MCF 10A (cell line): ENCODE data around the gene TMEM109. TPM values are rescaled to one million over a fixed set of nuclear protein-coding genes. Genes with fewer than 3 reads are reported as not detected.

Experiments used
- BruUV-seq: library from RNA; stranded (reverse); fragments of 400-500 nt; replicated peaks from 2 replicates; lab custom pipeline; 2021; lab: Mats Ljungman, UMichigan
- CTCF ChIA-PET: fragments of 300-600 bp; sonication (Branson Sonifier 250); formaldehyde crosslinking; extraction: SDS; loops from one replicate; lab custom pipeline; 2021; ENCODE audit warnings: antibody characterized with exemption, inconsistent platforms; lab: Yijun Ruan, JAX
- POLR2A ChIA-PET: fragments of 300-600, 350-650 bp; sonication (Branson Sonifier 250); formaldehyde crosslinking; extraction: SDS; loops from one replicate; lab custom pipeline; 2020; ENCODE audit warnings: antibody characterized with exemption, inconsistent platforms; lab: Yijun Ruan, JAX
- DNase-seq: peaks from one replicate; pipeline ENCODE4 v3.0.0-alpha.2; 2018; ENCODE audit not compliant: unreplicated experiment
- H3K27ac Mint-ChIP-seq: one replicate; pipeline ENCODE4 v1.8.0; 2022; ENCODE audit warnings: mild to moderate bottlenecking, low read depth, mixed read lengths; ENCODE audit not compliant: unreplicated experiment
- H3K27me3 Mint-ChIP-seq: one replicate; pipeline ENCODE4 v1.8.0; 2022; ENCODE audit warnings: mixed read lengths; ENCODE audit not compliant: insufficient read depth, unreplicated experiment
- H3K36me3 Mint-ChIP-seq: one replicate; pipeline ENCODE4 v1.8.0; 2022; ENCODE audit warnings: mild to moderate bottlenecking, moderate library complexity, mixed read lengths; ENCODE audit not compliant: insufficient read depth, unreplicated experiment
- H3K4me1 Mint-ChIP-seq: one replicate; pipeline ENCODE4 v1.8.0; 2022; ENCODE audit warnings: mixed read lengths; ENCODE audit not compliant: insufficient read depth, unreplicated experiment
- H3K4me3 Mint-ChIP-seq: one replicate; pipeline ENCODE4 v1.8.0; 2022; ENCODE audit warnings: mild to moderate bottlenecking, moderate library complexity, mixed read lengths; ENCODE audit not compliant: unreplicated experiment
- H3K9me3 Mint-ChIP-seq: one replicate; pipeline ENCODE4 v1.8.0; 2022; ENCODE audit warnings: mixed read lengths; ENCODE audit not compliant: unreplicated experiment
- CTCF ChIP-seq: fragments of 200-600 bp; IDR thresholded peaks from one replicate; pipeline ENCODE4 v1.8.0; 2022; ENCODE audit warnings: antibody characterized with exemption, mild to moderate bottlenecking; ENCODE audit not compliant: unreplicated experiment
- intact Hi-C: fragments of 100-400 bp; cut with micrococcal nuclease; formaldehyde crosslinking; loops from 2 replicates; pipeline ENCODE4 v1.14.1; 2022
- total RNA-seq: library from RNA; stranded (reverse); gene quantifications from 2 replicates; pipeline ENCODE4 v1.2.3, GENCODE V29; 2022

The TMEM109 gene
- total RNA-seq, 1 experiment from 2014 or later: 45.8 TPM

GRCh38 chr11:60931917-60932316, 18.0 kb downstream of the TMEM109 start:
- BruUV-seq: no TSS peak
- no peak for TF ChIP-seq CTCF
- H3K27ac Mint-ChIP-seq: no peak overlapping the region
- H3K27me3 Mint-ChIP-seq: no peaks in the 10 kb centered on the region
- ChIA-PET CTCF (interaction anchor here (0.6 to 1.2 kb wide), 3 partner anchors 14 to 352 kb away, joined by 3 to 5 read pairs (median 3); no protein-coding TSS in a partner anchor), POLR2A (no interaction called here)
- no peaks in the 10 kb centered on the region for H3K9me3 Mint-ChIP-seq
- no peaks in the 10 kb centered on the region for H3K4me1 Mint-ChIP-seq
- no peak for DNase-seq
- H3K36me3 Mint-ChIP-seq: peaks cover 6% of the 10 kb centered on the region
- no peak overlapping the region for H3K4me3 Mint-ChIP-seq
- intact Hi-C loops: no loop called here

- Mint-ChIP-seq H3K4me3 (no peak overlapping the region), H3K4me1 (no peaks in the 10 kb centered on the region), H3K27me3 (no peaks in the 10 kb centered on the region), H3K27ac (no peak overlapping the region), H3K36me3 (peaks cover 6% of the 10 kb centered on the region), H3K9me3 (no peaks in the 10 kb centered on the region)
- TF ChIP-seq CTCF: no peak
- ChIA-PET POLR2A (no interaction called here), CTCF (interaction anchor here (0.6 kb wide), 1 partner anchor 844 kb away, joined by 3 read pairs; no protein-coding TSS in a partner anchor)
- no TSS peak for BruUV-seq
- intact Hi-C loops: no loop called here
- DNase-seq: no peak
Measured at GRCh38 chr11:60932605-60933356, 18.8 kb downstream of the TMEM109 start.

- intact Hi-C loops: no loop called here
- POLR2A ChIA-PET: no interaction called here
- H3K27ac Mint-ChIP-seq: peak overlapping the region; percentile 6
- no peaks in the 10 kb centered on the region for H3K4me1 Mint-ChIP-seq
- no peak for DNase-seq
- no peak overlapping the region for H3K4me3 Mint-ChIP-seq
- BruUV-seq: no TSS peak
- no peaks in the 10 kb centered on the region for H3K27me3 Mint-ChIP-seq
- CTCF ChIA-PET: interaction anchor here (1.0 kb wide), 1 partner anchor 34 kb away, joined by 3 read pairs; no protein-coding TSS in a partner anchor
- peaks cover 6% of the 10 kb centered on the region for H3K36me3 Mint-ChIP-seq
- no peaks in the 10 kb centered on the region for H3K9me3 Mint-ChIP-seq
- no peak for TF ChIP-seq CTCF
Measured at GRCh38 chr11:60933416-60934123, 19.6 kb downstream of the TMEM109 start.

GRCh38 chr11:60934124-60934789, 20.3 kb downstream of the TMEM109 start:
- no peaks in the 10 kb centered on the region for H3K4me1 Mint-ChIP-seq
- no peak for TF ChIP-seq CTCF
- CTCF ChIA-PET: interaction anchor here (0.6 to 1.2 kb wide), 3 partner anchors 35 to 650 kb away, joined by 3 read pairs; no protein-coding TSS in a partner anchor
- peaks cover 6% of the 10 kb centered on the region for H3K36me3 Mint-ChIP-seq
- intact Hi-C loops: no loop called here
- no peak overlapping the region for H3K4me3 Mint-ChIP-seq
- no peaks in the 10 kb centered on the region for H3K9me3 Mint-ChIP-seq
- DNase-seq: no peak
- POLR2A ChIA-PET: no interaction called here
- peak overlapping the region; percentile 6 for H3K27ac Mint-ChIP-seq
- no TSS peak for BruUV-seq
- H3K27me3 Mint-ChIP-seq: peaks cover 5% of the 10 kb centered on the region
